HepG2 (cell line): ENCODE results near the gene CITED2. TPM values are rescaled to one million over a fixed set of nuclear protein-coding genes. Genes with fewer than 3 reads are reported as not detected.

Experiments used
- AFF4 ChIP-seq: sonication (generic); formaldehyde crosslinking; IDR thresholded peaks from 2 replicates; pipeline ENCODE4 v1.4.0; 2020; ENCODE audit warnings: missing genetic modification reagents
- ELF3 ChIP-seq: IDR thresholded peaks from 2 replicates; pipeline ENCODE4 v1.6.1; 2016; ENCODE audit warnings: missing genetic modification reagents, missing compliant biosample characterization
- KDM2A ChIP-seq: sonication (generic); formaldehyde crosslinking; IDR thresholded peaks from 2 replicates; pipeline ENCODE4 v1.4.0; 2020; ENCODE audit warnings: low read depth, missing genetic modification reagents, borderline replicate concordance
- KLF6 ChIP-seq: IDR thresholded peaks from 2 replicates; pipeline ENCODE4 v1.8.0; 2016; ENCODE audit warnings: missing biosample characterization, missing genetic modification reagents
- MLLT10 ChIP-seq: sonication (generic); formaldehyde crosslinking; IDR thresholded peaks from 2 replicates; pipeline ENCODE4 v1.4.0; 2020; ENCODE audit warnings: missing genetic modification reagents
- TFAP4 ChIP-seq: sonication (generic); IDR thresholded peaks from 2 replicates; pipeline ENCODE4 v1.6.1; 2016; ENCODE audit warnings: low read depth, borderline replicate concordance
- ZFYVE20 ChIP-seq: sonication (generic); formaldehyde crosslinking; IDR thresholded peaks from 2 replicates; pipeline ENCODE4 v1.8.0; 2023; ENCODE audit warnings: low read depth, mild to moderate bottlenecking, moderate library complexity, missing genetic modification reagents, borderline replicate concordance
- ZNF33B ChIP-seq: sonication (generic); formaldehyde crosslinking; IDR thresholded peaks from 2 replicates; pipeline ENCODE4 v1.5.1; 2020; ENCODE audit warnings: mild to moderate bottlenecking, missing genetic modification reagents
- polyA plus RNA-seq, 8 experiments: library from polyadenylated mRNA; depleted of rRNA in 3 of 8; stranded (reverse) in 7 of 8; unstranded in 1 of 8; fragments of >200 nt; fragmentation: Illumina TruSeq in 4 of 8; extraction: Trizol in 4 of 8; gene quantifications; 2 replicates each; pipeline versions ENCODE4 v1.2.1 to v1.2.3, GENCODE V29; 2011 to 2016; ENCODE audit warnings: low read depth in 4 of 8, missing spikeins in 1 of 8, mixed read lengths in 1 of 8; ENCODE audit not compliant: insufficient read depth in 1 of 8
- total RNA-seq, 5 experiments: library from RNA; depleted of rRNA; stranded (reverse); fragments of >200 nt; fragmentation: Illumina TruSeq; extraction: Trizol; gene quantifications; 2 replicates each; pipeline ENCODE4 v1.2.3, GENCODE V29; 2016; ENCODE audit warnings: low read depth in 1 of 5
- TF ChIP-seq, protein P1 (sequence below): sonication (generic); formaldehyde crosslinking; IDR thresholded peaks from 2 replicates; pipeline ENCODE4 v1.4.0; 2020; ENCODE audit warnings: missing genetic modification reagents, borderline replicate concordance
- TF ChIP-seq, protein P2 (sequence below): sonication (generic); formaldehyde crosslinking; conservative IDR thresholded peaks from 2 replicates; pipeline ENCODE4 v1.4.0; 2020; ENCODE audit warnings: mild to moderate bottlenecking, missing genetic modification reagents, moderate library complexity
- TF ChIP-seq, protein P3 (sequence below): sonication (generic); formaldehyde crosslinking; IDR thresholded peaks from 2 replicates; pipeline ENCODE4 v1.8.0; 2022; ENCODE audit warnings: mild to moderate bottlenecking, missing genetic modification reagents; ENCODE audit not compliant: insufficient replicate concordance

Gene CITED2
- total and polyA plus RNA-seq, 2 of the 13 experiments (the other 11 are each of a cell fraction or from before 2014, with no cell fraction given) = 17.6 to 57.2 TPM

GRCh38 chr6:139375226-139376016 lies 973 bp upstream of the CITED2 start (continued):
- TF ChIP-seq, protein P1, sequence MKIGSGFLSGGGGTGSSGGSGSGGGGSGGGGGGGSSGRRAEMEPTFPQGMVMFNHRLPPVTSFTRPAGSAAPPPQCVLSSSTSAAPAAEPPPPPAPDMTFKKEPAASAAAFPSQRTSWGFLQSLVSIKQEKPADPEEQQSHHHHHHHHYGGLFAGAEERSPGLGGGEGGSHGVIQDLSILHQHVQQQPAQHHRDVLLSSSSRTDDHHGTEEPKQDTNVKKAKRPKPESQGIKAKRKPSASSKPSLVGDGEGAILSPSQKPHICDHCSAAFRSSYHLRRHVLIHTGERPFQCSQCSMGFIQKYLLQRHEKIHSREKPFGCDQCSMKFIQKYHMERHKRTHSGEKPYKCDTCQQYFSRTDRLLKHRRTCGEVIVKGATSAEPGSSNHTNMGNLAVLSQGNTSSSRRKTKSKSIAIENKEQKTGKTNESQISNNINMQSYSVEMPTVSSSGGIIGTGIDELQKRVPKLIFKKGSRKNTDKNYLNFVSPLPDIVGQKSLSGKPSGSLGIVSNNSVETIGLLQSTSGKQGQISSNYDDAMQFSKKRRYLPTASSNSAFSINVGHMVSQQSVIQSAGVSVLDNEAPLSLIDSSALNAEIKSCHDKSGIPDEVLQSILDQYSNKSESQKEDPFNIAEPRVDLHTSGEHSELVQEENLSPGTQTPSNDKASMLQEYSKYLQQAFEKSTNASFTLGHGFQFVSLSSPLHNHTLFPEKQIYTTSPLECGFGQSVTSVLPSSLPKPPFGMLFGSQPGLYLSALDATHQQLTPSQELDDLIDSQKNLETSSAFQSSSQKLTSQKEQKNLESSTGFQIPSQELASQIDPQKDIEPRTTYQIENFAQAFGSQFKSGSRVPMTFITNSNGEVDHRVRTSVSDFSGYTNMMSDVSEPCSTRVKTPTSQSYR (CRISPR knock-in tag) = peak; percentile 75; the same call in 1 of the 2 replicates
- TF ChIP-seq, protein P2, sequence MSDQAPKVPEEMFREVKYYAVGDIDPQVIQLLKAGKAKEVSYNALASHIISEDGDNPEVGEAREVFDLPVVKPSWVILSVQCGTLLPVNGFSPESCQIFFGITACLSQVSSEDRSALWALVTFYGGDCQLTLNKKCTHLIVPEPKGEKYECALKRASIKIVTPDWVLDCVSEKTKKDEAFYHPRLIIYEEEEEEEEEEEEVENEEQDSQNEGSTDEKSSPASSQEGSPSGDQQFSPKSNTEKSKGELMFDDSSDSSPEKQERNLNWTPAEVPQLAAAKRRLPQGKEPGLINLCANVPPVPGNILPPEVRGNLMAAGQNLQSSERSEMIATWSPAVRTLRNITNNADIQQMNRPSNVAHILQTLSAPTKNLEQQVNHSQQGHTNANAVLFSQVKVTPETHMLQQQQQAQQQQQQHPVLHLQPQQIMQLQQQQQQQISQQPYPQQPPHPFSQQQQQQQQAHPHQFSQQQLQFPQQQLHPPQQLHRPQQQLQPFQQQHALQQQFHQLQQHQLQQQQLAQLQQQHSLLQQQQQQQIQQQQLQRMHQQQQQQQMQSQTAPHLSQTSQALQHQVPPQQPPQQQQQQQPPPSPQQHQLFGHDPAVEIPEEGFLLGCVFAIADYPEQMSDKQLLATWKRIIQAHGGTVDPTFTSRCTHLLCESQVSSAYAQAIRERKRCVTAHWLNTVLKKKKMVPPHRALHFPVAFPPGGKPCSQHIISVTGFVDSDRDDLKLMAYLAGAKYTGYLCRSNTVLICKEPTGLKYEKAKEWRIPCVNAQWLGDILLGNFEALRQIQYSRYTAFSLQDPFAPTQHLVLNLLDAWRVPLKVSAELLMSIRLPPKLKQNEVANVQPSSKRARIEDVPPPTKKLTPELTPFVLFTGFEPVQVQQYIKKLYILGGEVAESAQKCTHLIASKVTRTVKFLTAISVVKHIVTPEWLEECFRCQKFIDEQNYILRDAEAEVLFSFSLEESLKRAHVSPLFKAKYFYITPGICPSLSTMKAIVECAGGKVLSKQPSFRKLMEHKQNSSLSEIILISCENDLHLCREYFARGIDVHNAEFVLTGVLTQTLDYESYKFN (CRISPR knock-in tag) = peak; percentile 85
- TF ChIP-seq KDM2A (CRISPR knock-in tag) = peak; percentile 96
- 0 out of 2 replicates have a peak, but pooled peaks have one; percentile 17 for TF ChIP-seq ZNF33B
- no peak; the same call in none of the 2 replicates for TF ChIP-seq TFAP4
- no peak for TF ChIP-seq MLLT10 (CRISPR knock-in tag)
- TF ChIP-seq AFF4 (CRISPR knock-in tag) = no peak
- TF ChIP-seq KLF6 (CRISPR knock-in tag) = peak; percentile 87
- peak; percentile 79 for TF ChIP-seq ELF3
- TF ChIP-seq, protein P3, sequence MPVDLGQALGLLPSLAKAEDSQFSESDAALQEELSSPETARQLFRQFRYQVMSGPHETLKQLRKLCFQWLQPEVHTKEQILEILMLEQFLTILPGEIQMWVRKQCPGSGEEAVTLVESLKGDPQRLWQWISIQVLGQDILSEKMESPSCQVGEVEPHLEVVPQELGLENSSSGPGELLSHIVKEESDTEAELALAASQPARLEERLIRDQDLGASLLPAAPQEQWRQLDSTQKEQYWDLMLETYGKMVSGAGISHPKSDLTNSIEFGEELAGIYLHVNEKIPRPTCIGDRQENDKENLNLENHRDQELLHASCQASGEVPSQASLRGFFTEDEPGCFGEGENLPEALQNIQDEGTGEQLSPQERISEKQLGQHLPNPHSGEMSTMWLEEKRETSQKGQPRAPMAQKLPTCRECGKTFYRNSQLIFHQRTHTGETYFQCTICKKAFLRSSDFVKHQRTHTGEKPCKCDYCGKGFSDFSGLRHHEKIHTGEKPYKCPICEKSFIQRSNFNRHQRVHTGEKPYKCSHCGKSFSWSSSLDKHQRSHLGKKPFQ = peak; percentile 31
- TF ChIP-seq ZFYVE20 (CRISPR knock-in tag) = no peak
